Stimulated activated CD4-positive, alpha-beta T cell treated with anti-CD3 and anti-CD28 coated beads, Interleukin-4, amount 100 ng/mL, for 1 hour (primary cell): Measurements from ENCODE around the gene CACNA1D.

Experiments used
- DNase-seq: peaks from one replicate; pipeline ENCODE4 v3.0.0-alpha.2; 2020

Gene CACNA1D

DNA sequence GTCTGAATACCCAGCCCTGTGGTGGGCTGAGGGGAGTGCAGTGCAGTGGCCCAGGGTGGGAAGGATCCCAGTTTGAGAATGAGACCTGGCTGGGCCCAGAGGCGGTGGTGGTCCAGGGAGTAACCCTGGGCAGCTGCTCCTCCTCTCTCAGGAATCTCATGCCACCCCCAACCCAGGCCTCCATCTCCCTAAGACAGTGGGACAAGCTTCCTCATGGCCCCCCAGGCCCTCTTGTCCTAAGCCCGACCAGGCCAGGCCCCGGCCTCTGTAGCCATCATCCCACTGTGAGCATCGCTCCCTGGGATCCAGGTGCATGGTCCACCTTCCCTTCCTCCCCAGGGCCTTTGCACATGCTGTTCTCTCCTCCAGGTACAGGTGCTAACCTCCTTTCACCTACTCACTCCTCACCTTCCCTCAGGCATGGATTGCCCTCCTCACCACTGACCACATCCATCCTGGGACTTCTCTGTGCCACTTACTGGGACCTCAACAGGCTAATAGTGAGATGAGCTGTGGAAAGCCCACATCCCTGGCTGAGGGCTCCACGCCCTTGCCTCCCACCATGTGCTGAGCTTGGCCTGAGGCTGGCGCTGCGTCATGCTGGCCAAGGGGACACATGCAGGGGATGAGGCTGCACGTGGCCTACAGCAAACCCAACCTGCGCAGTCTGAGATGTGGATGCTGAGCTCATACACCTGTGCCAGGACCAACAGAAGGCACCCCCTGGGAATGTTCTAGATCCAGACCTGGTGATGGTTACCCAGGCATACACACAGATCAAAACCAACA is 341.9 kb downstream of the CACNA1D start:
- no peak for DNase-seq

DNA sequence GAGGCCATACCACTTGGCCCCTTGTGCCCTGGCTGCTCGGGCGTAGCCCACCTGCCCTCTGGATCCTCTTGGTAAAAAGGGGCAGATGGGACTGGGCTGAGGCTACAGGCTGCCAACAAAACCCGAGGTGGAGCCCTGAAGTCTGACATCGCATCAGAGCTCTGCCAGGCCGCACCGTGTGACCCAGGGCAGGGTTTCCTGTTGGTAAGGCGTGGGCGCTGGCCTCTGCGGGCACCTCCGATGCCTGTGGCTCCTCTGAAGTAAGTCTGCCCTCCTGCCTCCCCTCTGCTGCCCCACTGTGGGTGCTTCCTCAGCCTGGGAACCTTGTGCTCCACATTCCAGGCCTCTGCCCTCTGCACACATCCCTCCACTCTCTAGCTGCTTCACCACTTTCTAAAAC is 342.9 kb downstream of the CACNA1D start:
- DNase-seq: no peak

DNA sequence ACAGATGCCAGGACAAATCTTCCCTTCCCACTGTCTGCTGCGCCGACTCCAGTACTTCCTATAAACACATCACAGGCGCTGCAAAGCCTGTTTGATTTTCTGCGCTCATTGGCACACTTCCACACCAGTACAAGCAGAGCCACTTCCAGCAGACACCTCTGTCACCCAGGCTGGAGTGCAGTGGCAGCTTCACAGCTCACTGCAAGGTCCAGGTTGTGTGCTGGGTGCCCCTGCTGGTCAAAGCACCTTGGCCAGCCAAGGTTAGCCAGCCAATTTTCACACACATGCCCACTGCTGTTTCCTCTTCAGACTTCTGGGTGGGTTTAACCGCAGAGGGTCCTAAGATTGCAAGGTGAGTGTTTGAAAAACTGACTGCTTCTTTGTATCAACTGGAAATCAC is 346.9 kb downstream of the CACNA1D start:
- DNase-seq: no peak

DNA sequence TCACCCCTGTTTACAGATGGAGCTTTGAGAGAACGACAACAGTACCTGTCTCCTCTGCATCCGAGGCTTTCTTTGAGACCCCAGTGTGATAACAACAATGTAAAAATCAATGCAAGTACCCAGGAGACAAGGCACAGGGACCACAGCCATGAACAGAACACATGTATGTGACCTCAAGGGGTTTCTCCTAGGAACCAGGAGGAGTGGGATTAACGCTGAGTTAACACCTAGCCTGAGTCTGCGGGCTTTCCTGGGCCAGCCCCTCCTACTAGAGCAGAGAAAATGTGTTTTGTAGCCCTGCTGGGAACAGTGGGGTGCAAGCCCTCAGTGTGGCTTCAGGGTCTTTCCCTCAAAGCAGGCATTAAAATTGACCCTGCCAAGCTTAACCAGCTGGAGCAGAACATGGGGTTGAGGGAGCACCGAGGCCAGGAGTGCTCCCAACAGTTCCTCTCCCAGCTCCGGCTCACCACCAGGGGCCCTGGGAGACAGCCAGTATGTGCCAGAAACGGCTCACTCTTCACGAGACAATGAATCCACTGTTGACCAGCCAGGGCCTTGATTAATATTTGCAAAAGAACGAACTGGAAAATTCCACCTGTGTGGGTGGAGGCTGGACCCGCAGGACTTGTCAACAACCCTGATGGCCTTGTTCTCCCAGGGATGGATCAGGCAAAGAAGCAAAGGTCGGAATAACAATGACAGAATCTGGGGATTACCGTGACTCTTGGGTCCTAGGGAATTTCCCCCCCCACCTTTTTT is 348.2 kb downstream of the CACNA1D start:
- DNase-seq: no peak

DNA sequence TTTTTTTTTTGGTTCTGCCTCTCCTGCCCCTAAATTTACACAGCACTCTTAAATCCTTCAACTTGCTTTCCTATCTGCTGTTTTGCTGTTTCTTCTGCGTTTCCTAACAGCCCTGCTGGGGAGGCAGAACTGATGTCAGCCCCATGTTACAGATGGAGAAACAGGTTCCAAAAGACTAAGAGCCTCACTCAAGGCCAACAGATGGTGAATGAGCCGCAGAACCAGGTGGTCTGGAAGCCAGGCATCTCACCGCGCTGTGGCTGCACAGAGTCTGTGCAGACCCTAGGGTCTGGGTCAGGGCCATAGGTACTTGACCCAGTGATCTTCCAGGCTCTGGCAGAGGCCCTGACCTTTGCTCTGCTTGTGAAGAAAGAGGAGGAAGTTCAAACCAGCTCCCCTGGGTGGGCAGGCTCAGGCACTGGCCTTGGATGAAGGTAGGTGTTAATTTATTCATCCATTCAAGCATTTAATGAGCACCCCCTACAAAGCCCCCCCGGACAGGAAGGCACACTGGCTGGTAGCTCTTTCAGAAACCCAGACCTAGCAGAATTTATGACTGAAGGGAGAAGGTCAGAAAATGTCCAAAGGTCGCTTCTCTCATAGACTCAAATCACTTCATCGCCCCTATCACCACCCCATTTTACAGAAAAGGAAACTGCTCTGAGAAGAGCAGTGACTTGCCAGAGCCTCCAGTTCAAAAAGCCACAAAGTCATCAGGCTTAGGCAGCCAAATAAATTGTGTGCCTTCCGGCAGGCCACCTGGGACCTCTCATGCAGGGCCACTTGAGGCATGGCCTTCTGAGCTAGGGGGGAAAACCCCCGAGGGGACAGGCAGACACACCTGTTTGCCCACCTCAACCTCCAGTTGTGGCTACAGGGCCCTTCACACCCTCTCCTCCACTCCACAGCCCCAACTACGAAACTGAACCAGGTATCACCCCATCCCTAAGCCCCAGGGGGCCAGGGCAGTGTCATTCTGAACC is 349.1 kb downstream of the CACNA1D start:
- DNase-seq: no peak

DNA sequence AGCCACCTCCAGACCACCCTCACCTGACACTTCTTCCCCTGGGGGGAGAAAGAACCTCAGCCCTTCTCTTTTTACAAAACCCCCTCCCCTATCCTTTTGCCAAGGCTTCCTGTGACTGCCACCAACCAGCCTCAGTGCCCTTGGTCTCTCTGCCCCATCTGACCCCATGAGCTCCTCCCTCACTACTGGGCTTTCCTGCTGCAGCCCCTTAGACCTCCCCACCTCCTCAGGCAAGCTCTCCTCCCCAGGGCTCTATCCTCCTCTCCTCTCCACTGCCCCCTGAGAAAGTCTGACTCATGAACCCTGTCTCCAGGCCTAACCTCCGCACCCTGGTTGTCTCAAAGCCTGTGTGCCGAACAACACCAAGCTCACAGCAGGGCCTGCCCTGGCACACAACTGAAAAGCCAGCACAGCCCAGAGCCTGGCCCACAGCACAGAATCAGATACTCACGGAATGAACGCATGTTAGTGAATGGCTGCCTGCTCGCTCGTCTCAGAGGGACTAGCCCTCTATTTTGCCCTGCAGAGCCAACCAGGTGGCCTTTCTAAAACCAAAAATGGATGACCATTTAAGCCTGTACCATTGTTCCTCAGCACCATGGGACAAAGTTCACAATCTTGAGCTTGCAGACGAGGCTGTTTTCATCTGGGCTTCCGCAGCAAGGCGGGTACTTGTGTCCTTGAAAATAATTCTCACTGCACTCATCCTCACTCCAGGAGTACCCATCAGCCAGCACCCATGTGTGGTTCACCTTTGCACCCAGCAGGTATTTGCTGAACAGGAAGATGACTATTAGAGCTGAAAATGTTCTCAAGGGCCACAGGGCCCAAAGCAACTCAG is 350.1 kb downstream of the CACNA1D start:
- no peak for DNase-seq

DNA sequence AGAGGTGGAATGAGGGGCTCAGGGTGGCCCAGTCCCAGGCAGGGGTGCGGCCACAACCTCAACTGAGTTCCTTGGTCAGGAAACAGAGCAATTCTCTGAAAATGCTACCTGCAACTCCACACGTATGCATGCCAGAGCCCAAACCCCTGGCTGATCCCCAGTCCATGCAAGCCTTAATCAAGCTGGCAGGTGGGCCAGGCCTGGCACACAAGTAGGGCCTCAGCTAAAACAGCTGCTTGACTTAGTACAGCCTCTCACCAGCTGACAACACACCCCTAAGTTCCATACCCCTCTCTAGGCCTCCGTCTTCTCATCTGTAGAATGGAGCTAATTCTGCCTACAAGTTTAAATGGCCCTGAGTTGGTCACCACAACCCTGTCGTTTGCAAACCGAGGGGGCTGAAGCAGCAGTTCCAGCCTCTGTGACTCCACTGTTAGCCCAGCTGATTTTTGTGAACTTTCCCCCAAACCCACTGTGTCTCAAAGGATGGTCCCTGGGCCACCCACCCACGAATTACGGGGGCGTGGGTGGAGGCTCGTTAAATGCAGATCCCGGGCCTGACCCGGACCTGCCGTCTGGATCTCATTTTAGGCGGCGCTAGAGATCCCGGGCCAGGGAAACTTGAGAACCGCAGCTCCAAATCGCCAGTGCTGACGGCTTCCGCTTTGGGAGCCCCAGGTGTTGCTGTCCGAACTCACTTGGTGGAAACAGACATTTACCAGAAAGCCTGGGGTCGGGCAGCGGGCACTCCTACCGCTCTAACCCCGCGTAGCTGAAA is 350.9 kb downstream of the CACNA1D start:
- DNase-seq: no peak

DNA sequence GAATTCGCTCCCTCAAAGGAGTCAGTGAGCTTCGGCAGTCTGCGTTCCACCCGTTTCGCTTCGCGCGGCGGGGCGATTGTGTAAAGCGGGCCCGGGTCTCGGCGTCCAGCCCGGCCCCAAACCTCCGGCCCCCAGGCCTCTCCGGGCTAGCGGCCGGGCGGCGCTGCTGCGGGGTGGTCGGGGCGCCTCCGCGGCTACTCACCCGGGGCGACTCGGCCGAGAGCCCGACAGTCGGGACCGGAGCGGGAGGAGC is 351.4 kb downstream of the CACNA1D start:
- DNase-seq: no peak

DNA sequence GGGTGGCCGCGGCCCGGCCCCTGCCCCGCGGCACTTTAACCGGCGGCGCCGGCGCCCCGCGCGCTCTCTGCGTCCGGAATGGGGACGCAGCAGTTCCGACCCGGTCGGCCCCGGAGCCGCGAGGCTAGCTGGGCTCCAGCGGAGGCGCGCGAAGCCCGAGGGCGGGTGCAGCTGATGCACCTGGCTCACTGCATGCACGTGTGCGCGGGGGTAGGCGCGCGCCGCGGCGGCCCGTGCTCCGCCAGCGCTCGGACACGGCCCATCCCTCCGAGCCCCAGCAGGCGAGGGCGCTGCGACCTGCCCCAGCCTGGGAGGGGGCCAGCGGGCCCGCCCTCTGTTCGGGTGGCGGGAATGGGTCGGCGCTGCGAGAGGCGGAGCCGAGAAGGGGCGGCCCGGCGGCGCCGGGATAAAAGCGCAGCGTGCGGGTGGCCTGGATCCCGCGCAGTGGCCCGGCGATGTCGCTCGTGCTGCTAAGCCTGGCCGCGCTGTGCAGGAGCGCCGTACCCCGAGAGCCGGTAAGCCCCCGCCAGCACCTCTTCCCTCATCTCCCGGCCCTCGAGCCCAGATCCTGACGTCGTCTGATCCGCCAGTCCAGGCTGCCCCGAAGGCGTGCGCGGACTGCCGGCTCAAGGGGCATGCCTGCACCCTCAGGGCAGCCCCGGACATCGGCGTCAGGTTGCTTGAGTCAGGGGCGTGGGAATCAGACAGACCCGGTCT is 351.9 kb downstream of the CACNA1D start, which contains the start of the genes CHDH and IL17RB:
Gene CHDH, minus strand, starts transcription at position 286 of the 717 bp plus-strand sequence. CDS start 22,411 bp downstream, outside the sequence.
Gene IL17RB, plus strand, starts transcription at position 435 of the 717 bp plus-strand sequence. Its CDS starts 21 bp downstream, at position 456.
- peak; percentile 7 for DNase-seq

DNA sequence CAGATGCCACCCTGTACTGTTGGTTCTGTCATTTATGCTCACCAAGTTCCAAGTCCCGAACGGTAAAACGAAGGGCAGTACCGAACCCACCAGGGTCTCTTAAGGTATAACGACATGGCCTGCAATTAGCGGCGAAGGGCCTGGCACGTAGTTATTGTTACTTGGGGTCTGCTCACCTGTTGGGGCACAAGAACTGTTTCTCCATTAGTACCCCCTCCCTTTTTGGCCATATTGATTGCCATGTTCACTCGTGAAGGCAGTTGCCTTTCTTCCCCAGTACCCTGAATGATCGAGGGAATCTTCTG is 352.4 kb downstream of the CACNA1D start:
- DNase-seq: no peak

DNA sequence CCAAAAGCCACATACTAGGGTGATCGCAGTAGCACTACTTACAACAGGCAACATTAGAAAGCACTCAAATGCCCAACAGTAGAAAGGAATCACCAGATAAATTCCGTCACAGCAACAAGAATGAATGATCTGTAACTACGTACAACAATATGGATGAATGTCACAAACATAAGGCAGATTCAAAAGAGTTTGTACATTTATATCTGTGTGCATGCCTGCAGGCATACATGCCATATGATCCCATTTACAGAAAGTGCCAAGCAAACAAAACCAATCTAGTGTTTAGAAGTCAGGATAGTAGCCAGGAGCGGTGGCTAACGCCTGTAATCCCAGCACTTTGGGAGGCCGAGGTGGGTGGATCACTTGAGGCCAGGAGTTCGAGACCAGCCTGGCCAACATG is 355.5 kb downstream of the CACNA1D start:
- DNase-seq: no peak

DNA sequence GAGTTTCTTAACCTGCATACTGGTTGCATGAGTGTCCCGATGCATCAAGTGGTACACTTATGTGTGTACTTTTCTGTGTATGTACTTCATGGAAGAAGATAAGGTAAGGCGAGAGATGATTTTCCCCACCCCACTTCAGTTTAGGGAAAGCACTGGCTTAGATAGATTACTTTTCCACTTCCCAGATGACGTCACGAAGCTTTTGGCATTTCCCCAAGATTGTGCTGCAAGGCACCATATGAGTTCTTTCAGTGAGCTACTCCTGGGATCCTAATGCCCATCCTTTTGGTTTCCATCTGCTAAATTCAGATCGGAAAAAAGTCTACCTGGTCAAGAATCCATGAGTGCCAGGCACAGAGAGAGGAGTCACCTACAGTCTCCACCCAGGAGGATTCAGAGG is 356.5 kb downstream of the CACNA1D start:
- DNase-seq: no peak

DNA sequence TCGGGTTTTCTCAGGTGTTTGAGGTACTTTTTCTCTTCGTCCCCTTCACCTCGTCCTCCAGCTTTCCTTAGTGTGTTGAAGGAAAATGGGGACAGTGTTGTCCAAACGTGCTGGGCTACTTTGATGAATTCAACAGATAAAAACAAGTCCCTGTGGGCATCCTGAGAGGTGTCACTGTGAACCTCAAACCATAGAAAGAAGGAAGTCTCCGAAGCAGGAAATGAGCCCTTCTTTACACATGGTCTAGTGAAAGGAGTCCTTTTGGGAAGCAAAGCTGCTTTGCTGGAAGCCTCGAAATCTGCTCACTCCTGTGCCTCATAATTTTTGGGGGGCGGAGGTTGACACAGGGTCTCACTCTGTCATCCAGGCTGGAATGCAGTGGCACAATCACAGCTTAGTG is 362.6 kb downstream of the CACNA1D start:
- DNase-seq: no peak

DNA sequence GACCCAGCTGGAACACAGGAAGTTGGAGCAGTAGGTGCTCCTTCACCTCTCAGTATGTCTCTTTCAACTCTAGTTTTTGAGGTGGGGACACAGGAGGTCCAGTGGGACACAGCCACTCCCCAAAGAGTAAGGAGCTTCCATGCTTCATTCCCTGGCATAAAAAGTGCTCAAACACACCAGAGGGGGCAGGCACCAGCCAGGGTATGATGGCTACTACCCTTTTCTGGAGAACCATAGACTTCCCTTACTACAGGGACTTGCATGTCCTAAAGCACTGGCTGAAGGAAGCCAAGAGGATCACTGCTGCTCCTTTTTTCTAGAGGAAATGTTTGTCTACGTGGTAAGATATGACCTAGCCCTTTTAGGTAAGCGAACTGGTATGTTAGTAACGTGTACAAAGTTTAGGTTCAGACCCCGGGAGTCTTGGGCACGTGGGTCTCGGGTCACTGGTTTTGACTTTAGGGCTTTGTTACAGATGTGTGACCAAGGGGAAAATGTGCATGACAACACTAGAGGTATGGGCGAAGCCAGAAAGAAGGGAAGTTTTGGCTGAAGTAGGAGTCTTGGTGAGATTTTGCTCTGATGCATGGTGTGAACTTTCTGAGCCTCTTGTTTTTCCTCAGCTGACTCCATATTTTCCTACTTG is 363.8 kb downstream of the CACNA1D start:
- DNase-seq: no peak

DNA sequence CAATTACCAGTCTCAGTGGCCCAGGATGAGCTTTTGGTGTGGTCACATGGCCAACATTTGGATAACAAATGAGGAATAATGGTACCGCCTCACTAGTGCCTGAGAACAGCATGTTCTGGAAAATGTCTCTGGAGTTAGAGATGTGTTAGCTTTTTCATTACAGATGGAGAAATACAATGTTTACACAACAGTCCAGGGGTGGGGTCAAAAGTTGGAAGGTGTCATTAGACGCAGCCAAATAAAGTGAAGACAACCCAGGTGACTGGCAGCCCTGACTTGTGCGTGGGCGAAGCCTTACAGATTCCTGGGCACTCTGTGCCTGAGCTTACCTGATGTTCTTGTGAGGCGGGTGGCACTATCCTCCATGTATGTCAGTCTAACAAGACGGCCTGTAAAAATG is 364.8 kb downstream of the CACNA1D start:
- no peak for DNase-seq

DNA sequence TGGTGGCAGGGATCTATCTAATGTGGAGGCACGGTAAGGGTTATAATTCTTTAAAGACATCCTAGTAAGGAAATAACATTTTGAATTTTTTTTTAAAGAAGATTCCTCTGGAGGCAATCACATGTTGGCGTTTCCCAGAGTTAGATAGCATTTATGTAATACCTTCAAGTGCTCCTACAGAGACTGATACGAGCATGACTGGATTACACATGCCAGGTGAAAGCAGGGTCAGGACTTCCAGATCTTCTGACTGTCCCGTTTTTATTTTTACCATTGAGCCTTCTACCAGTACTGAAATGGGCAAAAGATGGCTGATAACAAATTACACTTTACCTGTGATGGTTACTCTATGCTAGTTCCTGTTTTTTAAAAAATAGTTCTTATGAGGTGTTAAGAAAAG is 365.8 kb downstream of the CACNA1D start:
- DNase-seq: no peak

DNA sequence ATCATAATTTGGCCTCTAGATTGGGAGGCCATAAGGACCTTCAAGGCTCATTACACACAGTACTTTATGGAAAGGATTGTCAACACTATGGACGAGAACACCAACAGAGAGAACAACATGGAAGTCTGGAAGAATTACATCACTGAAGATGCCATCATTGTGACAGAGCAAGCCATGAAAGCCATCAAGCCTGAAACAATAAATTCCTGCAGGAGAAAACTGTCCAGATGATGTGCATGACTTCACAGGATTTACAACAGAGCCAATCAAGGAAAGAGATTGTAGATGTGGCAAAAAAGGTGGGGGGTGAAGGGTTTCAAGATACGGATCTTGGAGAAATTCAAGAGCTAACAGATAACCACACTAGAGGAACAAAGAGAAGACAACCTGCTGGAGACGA is 367.8 kb downstream of the CACNA1D start:
- DNase-seq: no peak

DNA sequence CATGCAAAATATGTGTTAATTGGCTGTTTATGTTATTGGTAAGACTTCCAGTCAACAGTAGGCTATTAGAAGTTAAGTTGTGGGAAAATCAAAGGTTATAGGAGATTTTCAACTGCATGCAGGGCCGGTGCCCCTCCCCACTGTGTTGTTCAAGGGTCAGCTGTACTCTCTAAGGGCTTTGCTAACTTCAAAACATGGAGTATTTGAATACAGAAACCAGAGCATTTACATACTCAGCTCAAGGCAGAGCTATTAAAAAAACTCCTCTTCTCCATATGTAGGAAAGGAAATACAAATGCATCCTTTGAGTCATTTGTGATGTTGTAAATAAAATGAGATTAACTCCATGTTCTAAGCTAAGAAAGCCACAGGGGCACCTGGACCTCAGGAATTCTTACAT is 368.7 kb downstream of the CACNA1D start:
- no peak for DNase-seq
